ENCODE data around the gene TFR2. TPM values are rescaled to one million over a fixed set of nuclear protein-coding genes. Genes with fewer than 3 reads are reported as not detected.

TFR2 gene
- total RNA-seq, 2 donors from 2014 or later = 0.19 TPM; not detected in 1

- Histone ChIP-seq H3K36me3 (no peaks in the 10 kb centered on the region), H3K4me3 (peak overlapping the region; percentile 32 to 48), H3K9me3 (no peaks in the 10 kb centered on the region), H3K27me3 (no peaks in the 10 kb centered on the region), H3K4me1 (peaks cover 0 to 8% of the 10 kb centered on the region in 2 donors), H3K27ac (peak overlapping the region in 1 of 2 donors; percentile 4)
- peak; percentile 61 for DNase-seq (ENCODE audit: low spot score)
- TF ChIP-seq CTCF (IDR thresholded peaks at IDR 0.05) = peak; percentile 19 to 36
Measured at GRCh38 chr7:100632951-100633717, 8.2 kb downstream of the TFR2 start.

- Histone ChIP-seq H3K4me3 (no peak overlapping the region), H3K4me1 (peaks cover 0 to 17% of the 10 kb centered on the region in 2 donors), H3K9me3 (no peaks in the 10 kb centered on the region), H3K36me3 (no peaks in the 10 kb centered on the region), H3K27me3 (no peaks in the 10 kb centered on the region), H3K27ac (no peak overlapping the region)
- DNase-seq (ENCODE audit: low spot score) = no peak
- TF ChIP-seq CTCF (IDR thresholded peaks at IDR 0.05) = no peak
Measured at GRCh38 chr7:100630066-100630465, 11.3 kb downstream of the TFR2 start.

GRCh38 chr7:100629117-100629716, 12.1 kb downstream of the TFR2 start:
- Histone ChIP-seq H3K36me3 (no peaks in the 10 kb centered on the region), H3K4me3 (no peak overlapping the region), H3K9me3 (no peaks in the 10 kb centered on the region), H3K27ac (no peak overlapping the region), H3K27me3 (no peaks in the 10 kb centered on the region), H3K4me1 (peaks cover 0 to 17% of the 10 kb centered on the region in 2 donors)
- TF ChIP-seq CTCF (IDR thresholded peaks at IDR 0.05) = no peak
- DNase-seq (ENCODE audit: low spot score) = no peak

GRCh38 chr7:100627238-100627549, 14.2 kb downstream of the TFR2 start:
- no peaks in the 10 kb centered on the region for H3K9me3 ChIP-seq
- H3K27ac ChIP-seq = no peak overlapping the region
- peaks cover 0 to 9% of the 10 kb centered on the region in 2 donors for H3K4me1 ChIP-seq
- no peaks in the 10 kb centered on the region for H3K27me3 ChIP-seq
- TF ChIP-seq CTCF (IDR thresholded peaks at IDR 0.05) = no peak
- H3K36me3 ChIP-seq = no peaks in the 10 kb centered on the region
- DNase-seq (ENCODE audit: low spot score) = no peak
- no peak overlapping the region for H3K4me3 ChIP-seq

- H3K9me3 ChIP-seq = no peaks in the 10 kb centered on the region
- H3K4me1 ChIP-seq = peaks cover 0 to 9% of the 10 kb centered on the region in 2 donors
- no peaks in the 10 kb centered on the region for H3K27me3 ChIP-seq
- peak overlapping the region; percentile 20 to 34 for H3K4me3 ChIP-seq
- H3K36me3 ChIP-seq = no peaks in the 10 kb centered on the region
- peak; percentile 83 for DNase-seq (ENCODE audit: low spot score)
- no peak for TF ChIP-seq CTCF (IDR thresholded peaks at IDR 0.05)
- no peak overlapping the region for H3K27ac ChIP-seq
Measured at GRCh38 chr7:100626530-100627237, 14.7 kb downstream of the TFR2 start.
